NCI-H146 treated with DMSO at 0.1 percent for 48 hours (cell line): ENCODE data around the gene KIF26A.

Experiments
- DNase-seq: peaks from one replicate; lab custom pipeline; 2025; ENCODE audit not compliant: unreplicated experiment; lab: John Stamatoyannopoulos, UW

KIF26A gene

DNA sequence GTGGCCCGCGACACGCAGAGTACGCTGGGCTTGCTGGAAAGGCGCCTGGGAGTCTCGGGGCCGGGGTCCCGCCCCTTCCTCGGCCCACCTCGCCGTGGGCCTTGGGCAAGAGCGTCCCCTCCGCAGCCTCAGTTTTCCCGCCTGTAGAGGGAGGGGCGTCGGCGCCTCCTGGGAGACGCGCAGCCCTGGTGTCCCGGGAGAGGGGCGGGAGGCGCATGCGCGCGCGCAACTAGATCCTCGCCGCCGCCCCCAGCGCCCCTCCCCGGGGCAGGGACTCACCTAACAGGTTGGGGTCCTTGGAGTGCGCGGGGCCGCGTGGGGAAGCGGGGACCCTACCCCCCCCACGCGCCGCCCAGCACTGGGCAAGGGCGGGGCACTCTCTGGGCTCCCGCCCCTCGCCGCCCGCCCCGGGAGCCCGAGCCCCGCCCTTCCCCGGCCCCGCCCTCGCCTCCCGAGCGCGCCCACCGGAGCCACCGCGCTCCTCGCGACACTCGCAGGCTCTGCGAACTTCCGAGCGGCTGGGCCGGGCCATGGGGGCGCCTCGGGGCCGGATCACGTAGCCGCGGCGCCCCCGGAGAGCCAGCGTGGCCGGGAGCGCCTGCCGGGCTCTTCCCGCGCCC is at the start of gene KIF26A:
TSS of gene KIF26A (plus strand) at position 490 of the 620 bp plus-strand sequence. CDS start 136 bp downstream, outside the sequence.
- no peak for DNase-seq

DNA sequence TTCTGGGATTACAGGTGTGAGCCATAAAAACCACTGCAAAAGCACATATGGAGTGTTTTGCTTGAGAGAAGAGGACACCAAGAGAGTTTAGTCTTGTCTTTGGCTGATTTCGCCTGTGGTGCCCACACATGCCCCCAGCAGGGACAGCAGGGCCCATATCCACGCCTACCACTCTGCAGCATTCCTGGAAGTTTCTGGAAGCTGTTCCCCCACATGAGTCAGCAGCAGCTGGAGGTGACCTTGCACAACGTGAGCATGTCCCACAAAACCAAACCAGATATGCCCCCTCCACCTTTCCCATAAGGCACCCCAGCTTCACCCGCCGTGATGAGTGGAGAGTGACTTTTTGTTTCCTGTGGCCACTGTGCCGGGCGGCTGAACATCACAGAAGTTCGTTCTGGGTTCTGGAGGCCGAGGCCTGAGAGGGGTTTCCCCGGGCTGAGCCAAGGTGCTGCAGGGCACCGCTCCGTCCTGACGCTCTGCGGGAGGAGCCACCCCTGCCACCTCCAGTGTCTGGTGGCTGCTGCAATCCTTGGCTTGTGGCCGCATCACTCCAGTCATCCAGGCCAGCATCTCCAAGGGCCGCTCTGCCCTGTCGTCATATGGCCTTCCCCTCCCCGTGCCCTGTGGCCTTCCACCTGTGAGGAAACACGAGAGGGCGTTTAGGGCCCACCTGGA is 48.2 kb upstream of the KIF26A start:
- DNase-seq: no peak

DNA sequence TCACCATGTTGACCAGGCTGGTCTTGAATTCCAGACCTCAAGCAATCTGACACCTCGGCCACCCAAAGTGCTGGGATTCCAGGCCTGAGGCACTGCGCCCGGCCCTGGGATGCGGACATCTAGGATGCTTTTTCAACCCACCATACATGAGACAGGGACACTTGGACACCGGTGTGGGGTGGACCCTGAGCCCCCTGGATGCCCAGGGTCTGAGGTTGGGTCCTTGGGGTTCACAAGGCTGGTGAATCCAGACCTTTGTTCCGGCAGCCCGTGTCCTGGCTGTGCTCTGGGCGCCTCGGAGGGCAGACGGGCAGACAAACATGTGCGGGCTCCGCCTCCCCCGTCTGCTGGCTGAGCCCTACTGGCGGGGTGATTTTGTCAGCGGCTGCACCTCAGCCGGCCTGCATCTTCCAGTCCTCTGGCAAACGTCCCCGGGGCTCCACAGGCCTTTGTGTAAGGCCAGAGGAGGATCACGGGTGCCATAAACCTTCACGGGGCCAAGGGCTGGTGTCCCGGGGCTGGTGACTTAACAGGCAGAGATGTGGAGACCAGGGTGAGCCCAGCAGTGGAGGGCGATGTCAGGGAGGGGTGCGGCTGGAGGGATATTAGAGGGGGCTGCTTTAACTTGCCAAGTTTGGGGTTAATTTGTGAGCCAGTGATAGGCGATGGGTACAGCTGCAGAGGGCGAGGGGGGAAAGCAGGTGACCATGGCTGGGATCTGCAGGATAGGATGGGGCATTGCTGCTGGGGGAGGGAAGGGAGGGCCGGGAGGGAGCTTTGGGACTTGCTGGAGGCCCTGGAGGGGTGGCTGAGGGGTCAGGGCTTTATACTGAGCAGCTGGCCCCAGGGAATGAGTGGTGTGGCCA is 47.1 kb upstream of the KIF26A start:
- DNase-seq: no peak

DNA sequence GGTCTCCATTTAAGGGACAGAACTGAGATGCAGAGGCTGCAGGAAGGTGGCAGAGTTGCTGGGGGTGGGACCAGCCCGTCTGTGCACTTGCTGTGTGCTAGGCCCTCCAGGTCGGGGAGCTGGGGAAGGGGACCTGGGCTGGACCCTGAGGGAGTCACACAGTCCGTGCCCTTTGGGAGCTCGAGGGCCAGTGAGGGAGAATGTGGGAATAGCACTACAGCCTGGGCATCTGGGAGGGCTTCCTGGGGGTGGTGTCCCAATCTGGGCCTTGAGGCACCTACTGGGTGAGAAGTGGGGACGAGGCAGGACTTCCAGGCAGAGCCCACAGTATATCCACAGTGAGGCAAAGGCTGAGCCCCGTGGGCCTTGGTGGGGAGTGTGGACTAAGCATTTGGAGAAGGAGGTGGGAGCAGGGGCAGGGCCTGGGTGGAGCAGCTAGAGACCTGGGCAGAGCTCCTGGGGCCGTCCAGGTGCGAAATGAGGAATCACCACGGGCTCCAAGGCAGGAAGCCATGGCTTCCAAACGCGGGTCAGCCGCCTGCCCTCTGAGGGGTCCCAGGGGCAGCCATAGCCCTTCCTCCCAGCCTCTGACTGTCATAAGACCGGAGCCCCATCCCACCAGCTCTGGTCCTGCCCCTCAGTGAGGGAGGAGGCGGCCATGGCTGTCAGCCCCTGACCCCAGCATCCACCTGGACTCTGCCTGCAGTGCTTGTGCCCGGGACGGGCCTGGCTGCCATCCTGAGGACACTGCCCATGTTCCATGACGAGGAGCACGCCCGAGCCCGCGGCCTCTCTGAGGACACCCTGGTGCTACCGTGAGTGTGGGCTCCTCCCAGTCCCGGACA is 46.2 kb upstream of the KIF26A start:
- DNase-seq: no peak

DNA sequence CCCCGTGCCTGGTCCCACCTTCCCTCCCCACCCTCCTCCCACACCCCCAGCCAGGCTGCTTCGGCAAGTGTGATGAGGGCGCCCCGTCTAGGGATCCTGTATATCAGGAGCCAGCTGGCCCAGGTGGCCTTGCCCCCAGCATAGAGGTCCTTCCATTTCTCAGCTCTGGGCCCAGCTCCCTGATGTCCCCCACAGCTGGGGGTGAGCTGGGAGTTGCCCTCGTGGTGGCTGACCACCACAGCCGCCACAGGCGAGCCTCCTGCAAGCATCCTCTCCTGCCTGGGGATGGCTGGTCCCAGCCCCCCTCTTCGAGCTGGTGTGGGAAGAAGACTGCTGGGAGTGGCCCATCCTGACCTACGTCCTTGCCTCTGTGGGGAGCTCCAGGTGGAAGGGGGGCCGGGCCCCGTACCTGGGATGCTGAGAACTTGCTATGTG is 45.4 kb upstream of the KIF26A start:
- DNase-seq: no peak

DNA sequence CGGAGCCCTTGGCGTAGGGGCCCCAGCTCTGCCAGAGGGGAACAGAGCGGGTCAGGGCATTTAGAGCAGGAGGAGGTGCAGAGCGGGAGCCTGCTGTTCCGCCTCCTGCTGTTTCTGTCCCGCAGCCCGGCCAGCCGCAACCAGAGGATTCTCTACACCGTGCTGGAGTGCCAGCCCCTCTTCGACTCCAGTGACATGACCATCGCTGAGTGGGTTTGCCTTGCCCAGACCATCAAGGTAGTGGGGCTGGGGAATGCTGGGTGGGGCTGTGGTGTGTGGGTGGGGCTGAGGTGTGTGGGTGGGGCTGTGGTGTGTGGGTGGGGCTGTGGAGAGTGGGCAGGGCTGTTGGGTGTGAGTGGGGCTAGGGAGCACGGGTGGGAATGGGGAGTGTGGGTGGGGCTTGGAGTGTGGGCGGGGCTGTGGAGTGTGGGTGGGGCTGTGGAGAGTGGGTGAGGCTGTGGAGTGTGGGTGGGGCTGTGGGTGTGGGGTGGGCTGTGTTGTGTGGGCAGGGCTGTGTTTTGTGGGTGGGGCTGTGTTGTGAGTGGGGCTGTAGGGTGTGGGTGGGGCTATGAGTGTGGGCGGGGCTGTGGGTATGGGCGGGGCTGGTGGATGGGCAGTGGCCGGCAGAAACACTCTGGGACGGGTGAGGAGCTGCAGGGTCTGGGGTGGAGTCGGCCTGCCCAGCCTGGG is 44.9 kb upstream of the KIF26A start:
- DNase-seq: no peak

DNA sequence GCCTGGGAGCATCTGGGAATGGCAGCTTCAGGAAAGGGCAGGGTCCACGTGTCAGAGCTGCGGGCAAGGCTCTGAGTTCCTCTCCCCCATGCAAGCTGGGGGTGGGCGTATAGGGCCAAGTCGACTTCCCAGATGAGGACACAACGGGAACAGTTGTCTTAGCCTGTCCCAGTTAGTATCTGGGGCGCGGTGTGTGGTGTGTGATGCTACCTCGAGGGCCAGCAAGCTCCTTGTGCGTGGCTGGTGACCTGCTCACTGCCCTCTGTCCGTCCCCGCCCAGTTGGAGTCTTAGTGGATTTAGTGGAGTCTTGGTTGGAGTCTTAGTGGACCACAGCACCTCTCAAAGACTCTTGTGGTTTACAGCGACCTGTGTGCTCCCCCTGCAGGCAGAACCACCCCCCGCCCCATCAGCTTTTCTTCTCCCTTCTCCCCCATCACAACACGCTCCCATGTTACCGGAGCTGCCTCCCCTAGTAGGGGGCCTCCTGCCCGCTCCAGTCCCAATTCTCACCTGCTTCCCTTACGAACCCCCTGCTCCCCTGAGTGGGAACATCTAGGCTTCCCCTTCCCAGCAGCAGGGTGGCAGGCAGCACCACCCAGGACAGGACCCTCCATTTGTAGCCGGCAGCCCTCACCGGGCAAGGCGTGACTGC is 44.2 kb upstream of the KIF26A start:
- DNase-seq: no peak

DNA sequence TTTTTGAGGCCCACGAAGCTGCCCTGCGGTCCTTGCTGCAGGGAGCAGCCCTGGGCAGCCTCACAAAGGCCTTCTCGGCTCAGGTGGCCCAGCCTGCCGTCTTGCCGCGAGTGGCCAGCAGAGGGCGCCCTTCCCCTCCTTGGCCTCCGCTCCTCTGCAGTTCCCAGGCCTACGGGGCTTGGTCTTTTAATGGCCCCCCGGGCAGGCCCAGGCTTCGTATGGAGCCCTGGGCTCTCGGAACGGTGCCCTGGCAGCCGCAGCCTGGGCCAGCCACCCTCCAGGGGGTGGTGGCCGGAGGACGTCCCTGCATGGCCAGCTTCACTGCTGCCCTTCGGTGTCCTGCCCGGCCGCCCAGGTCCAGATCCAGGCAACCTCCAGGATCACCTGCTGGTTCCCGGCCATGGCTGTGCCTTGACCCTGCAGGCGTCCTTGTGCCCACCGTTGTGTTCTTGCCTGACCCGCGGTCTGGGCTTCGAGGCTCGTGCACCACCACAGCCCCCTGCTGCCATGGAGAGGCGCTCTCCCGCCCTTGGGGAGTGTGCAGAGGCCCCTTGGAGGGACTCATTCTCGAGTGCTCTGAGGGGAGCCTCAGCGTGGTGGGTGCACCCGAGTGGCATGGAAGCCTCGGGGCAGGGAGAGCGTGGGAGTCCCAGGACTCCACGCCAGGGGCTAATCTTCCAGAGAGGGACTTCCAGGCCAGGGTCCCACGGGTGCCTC is 43.5 kb upstream of the KIF26A start:
- DNase-seq: no peak

DNA sequence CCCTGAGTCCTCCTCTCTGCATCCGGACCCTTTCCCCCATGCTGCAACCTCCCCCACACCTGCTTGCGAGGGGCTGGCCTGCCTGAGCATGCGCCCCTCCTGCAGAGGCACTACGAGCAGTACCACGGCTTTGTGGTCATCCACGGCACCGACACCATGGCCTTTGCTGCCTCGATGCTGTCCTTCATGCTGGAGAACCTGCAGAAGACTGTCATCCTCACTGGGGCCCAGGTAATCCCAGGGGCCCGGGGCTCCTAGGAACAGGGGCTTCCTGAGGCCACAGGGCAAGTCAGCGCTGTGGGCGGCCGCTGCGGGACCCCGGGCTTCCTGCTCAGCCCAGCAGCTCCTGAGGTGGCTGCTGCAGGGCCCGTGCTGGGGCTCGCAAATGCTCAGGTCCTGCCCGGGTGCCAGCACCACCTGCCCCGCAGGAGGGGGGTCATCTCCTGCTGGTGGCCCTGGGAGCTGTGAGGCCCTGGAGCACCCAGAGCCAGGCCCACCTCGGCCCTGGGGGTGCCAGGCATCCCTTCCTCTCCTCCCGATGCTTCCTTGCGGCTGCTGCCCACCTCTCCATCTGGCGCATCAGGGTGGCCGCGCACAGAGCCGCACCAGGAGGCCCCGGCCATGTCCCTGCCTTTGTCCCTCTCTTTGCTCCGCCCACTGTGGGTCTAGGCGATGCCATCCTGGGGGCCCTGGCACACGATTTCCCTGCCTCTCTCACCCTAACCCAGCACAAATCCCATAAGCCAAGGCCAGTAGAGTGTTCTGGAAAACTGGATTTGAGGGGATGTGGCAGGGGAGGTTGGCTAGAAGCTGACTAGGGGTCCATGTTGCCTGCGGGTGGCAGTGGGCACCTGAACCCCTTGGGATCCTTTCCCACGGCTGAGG is 42.7 kb upstream of the KIF26A start:
- DNase-seq: no peak

DNA sequence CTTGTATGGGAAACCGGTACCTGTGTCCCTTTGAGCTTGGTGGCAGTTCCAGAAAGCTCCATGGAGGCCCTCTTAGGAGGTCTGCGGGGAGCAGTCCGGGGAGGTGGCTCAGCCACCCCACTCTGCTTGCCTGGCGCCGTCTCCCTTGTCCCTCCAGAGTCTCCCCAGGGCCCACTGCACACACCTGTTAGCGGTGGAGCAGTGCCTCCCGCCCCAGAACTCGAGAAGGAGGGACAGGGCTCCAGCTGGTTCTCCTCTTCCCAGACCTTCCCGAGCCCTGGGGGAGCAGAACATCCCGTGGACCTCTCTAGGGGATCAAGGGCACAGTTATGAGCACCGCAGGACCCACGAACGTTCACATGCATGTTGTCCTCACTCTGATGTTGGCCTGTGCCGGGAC is 42.1 kb upstream of the KIF26A start:
- DNase-seq: no peak

DNA sequence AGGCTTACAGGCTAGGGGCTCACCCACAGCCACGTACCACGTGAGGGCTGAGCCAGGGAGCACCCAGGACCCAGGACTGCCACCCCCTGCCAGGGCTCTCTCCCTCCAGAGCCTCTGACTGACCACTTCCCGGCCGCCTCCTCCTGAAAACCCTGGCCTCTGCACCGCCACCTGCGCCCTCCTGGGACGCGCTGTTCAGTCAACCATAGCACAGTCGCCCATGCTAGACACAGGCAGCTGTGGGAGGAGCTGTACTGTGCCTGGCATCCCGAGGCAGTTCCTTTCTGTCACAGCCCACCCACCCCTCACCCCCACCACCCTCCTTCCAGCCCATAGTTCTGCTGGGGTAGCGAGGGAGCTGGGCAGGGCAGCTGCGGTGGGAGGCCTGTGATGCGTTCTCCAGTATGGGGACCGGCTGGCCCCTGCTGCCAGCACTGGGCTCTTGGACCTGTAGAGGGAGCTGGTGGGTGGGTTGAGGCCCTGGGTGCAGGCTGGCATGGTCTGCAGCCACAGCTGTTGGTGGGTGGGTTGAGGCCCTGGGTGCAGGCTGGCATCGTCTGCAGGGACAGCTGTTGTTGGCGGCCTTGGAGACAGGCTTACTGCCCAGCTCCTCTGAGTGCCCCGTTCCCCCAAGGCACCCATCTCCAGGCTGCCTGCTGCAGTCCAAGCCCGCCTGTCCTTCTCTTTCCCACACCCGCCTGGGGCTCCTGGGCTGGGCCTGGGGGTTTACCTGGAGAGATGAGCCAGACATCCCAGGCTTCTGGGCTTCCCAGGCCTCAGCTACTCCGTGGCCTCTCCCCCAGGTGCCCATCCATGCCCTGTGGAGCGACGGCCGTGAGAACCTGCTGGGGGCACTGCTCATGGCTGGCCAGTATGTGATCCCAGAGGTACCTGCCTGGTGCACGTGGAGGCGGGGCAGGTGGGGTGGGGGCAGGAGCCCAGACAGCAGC is 41.4 kb upstream of the KIF26A start:
- no peak for DNase-seq

DNA sequence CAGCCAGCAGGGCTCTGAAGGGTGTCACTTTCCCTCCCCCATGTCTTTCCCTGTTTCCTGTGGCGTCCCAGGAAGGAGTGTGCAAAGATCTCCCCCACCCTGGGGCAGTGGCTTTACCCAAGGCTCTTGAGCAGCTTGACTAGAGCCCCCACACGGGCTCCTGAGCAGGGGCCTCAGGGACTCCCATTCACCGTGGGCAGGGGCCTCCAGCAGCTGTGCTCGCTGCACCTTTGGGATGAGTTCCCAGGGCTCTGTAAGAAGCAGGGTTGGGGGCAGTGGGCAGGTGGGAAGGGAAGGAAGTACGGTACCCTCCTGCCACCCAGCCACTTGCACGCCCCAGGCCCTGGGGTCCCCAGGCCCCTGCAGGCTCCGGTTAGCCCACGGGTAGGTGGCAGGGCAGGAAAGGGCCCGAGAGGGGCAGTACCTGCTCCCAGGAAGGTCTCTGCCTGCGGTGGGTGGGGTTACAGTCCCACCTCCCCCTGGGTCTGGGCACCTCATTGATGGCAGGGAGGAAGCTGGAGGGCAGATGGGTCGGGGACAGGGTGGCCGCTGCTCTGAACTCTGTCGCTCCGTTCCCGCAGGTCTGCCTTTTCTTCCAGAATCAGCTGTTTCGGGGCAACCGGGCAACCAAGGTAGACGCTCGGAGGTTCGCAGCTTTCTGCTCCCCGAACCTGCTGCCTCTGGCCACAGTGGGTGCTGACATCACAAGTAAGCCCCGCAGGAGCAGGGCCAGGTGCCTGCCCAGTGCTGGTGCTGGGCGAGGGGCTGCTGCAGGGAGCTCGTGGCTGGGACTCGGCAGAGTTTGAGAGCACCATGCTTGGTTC is 39.9 kb upstream of the KIF26A start:
- DNase-seq: no peak

DNA sequence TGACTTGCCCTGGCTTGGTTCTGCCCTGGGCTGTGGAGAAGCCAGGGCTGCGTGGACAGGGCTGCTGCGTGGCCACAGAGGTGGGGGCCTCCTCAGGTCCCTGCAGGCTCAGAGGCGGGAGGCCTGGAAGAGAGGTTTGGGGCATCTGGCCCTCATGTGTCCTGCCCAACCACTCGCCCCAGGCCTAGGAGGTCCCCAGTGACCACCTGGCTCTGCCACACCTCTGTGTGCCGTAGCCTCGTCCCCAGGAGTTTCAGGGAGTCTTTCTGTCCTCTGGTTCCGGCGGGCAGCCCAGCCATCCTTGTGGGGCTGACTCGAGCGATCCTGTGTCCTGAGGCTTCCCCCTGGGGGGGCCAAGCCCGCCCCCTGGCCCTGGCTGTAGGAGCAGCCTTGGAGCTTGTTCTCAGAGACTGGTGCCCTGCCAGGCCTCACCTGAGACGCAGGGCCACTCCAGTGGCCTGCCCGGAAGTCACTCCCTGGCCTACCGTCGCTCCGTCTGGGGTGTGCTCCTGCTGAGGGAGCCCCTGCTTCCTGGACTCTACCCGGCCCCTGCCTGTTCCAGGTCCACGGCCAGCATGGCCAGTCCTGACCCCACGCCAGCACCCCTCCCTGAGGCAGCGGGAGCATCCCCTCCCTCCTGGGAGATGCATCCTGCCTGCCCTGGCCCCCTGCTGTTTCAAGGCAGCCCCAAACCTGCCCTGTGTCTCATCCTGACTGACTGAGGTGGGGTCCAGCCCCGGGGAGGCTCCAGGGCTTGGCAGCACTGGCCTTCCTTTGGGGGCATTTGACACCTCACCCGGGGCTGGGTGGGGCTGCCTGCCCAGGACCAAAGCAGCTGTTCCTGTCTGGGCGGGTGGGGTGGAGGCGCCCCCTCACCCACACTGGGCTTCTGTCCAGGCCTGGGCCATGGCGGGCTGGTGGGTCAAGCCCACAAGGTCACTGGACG is 39.0 kb upstream of the KIF26A start:
- no peak for DNase-seq

DNA sequence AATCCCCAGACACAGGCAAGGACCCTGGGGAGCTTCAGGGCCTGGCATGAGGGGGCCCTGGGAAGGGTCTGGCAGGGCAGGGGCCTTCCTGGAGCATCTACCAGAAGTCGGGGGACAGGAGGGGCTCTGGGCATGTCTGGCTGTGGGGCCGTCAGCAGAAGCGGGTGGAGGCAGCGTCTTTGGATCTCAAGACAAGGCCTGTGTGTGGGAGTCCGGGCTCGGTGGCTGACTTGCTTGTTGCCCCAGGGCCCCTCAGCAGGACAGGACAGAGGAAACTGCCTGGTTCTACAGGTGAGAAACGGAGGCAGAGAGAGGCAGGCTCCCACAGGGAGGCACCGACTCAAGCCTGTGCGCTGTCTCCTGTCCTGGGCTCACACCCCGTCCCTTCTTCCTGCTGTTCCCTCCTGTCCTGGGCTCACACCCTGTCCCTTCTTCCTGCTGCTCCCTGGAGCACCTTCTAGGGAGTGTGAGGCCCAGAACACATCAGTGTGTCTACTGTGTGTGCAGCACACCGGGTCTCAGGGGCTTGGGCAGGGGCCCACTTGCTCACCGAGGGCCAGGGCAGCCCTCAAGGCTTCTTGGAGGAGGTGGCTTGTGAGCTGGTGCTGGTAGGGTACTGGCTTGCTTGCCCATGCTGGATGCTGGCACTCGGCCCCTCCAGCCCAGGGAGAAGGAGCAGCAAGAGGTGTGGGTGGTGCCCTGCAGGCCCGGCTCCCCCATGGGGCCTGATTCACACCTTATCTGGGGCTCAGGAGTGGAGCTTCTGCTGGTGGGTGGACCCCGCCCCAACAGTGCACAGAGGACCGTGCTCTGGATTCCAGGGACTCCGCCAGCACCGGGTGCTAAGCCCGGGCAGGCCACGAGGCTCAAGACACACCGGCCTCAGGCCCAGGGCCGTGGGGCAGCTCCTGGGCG is 38.0 kb upstream of the KIF26A start:
- no peak for DNase-seq
